Measurements from ENCODE around the gene CSRNP2. TPM values are rescaled to one million over a fixed set of nuclear protein-coding genes. Genes with fewer than 3 reads are reported as not detected.

The CSRNP2 gene
- total RNA-seq, 1 experiment from 2014 or later, result 33.7 TPM

DNA sequence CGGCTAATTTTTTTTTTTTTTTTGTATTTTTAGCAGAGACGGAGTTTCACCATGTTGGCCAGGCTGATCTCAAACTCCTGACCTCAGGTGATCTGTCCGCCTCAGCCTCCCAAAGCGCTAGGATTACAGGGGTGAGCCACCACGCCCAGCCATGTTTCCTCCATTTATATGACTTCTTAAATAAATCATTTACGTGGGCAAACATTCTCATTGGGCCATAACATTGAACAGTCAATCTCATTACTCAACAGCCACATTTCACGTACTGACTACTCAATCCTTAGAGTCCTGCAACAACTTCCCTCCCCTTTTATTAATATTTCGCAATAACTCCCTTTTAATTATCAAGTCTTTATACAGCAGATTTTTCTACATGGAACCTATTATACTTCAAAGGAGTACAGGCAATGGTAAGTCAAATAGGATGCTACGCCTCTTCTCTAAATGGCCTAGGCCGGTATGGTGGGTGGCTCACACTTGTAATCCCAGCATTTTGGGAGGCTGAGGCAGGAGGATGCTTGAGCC lies 7.4 kb upstream of the CSRNP2 start (continued):
- TF ChIP-seq, protein P1, sequence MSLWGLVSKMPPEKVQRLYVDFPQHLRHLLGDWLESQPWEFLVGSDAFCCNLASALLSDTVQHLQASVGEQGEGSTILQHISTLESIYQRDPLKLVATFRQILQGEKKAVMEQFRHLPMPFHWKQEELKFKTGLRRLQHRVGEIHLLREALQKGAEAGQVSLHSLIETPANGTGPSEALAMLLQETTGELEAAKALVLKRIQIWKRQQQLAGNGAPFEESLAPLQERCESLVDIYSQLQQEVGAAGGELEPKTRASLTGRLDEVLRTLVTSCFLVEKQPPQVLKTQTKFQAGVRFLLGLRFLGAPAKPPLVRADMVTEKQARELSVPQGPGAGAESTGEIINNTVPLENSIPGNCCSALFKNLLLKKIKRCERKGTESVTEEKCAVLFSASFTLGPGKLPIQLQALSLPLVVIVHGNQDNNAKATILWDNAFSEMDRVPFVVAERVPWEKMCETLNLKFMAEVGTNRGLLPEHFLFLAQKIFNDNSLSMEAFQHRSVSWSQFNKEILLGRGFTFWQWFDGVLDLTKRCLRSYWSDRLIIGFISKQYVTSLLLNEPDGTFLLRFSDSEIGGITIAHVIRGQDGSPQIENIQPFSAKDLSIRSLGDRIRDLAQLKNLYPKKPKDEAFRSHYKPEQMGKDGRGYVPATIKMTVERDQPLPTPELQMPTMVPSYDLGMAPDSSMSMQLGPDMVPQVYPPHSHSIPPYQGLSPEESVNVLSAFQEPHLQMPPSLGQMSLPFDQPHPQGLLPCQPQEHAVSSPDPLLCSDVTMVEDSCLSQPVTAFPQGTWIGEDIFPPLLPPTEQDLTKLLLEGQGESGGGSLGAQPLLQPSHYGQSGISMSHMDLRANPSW (CRISPR knock-in tag; conservative IDR thresholded peaks at IDR 0.05; ENCODE audit: low read depth), result no peak
- TF ChIP-seq, protein P2, sequence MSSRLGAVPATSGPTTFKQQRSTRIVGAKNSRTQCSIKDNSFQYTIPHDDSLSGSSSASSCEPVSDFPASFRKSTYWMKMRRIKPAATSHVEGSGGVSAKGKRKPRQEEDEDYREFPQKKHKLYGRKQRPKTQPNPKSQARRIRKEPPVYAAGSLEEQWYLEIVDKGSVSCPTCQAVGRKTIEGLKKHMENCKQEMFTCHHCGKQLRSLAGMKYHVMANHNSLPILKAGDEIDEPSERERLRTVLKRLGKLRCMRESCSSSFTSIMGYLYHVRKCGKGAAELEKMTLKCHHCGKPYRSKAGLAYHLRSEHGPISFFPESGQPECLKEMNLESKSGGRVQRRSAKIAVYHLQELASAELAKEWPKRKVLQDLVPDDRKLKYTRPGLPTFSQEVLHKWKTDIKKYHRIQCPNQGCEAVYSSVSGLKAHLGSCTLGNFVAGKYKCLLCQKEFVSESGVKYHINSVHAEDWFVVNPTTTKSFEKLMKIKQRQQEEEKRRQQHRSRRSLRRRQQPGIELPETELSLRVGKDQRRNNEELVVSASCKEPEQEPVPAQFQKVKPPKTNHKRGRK (CRISPR knock-in tag; IDR thresholded peaks at IDR 0.05; ENCODE audit: borderline replicate concordance), result no peak
- TF ChIP-seq ZNF121 (CRISPR knock-in tag; IDR thresholded peaks at IDR 0.05), result no peak
- TF ChIP-seq, protein P3, sequence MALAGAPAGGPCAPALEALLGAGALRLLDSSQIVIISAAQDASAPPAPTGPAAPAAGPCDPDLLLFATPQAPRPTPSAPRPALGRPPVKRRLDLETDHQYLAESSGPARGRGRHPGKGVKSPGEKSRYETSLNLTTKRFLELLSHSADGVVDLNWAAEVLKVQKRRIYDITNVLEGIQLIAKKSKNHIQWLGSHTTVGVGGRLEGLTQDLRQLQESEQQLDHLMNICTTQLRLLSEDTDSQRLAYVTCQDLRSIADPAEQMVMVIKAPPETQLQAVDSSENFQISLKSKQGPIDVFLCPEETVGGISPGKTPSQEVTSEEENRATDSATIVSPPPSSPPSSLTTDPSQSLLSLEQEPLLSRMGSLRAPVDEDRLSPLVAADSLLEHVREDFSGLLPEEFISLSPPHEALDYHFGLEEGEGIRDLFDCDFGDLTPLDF (CRISPR knock-in tag; IDR thresholded peaks at IDR 0.05), result no peak
- TF ChIP-seq FOXK1 (CRISPR knock-in tag; IDR thresholded peaks at IDR 0.05), result no peak

DNA sequence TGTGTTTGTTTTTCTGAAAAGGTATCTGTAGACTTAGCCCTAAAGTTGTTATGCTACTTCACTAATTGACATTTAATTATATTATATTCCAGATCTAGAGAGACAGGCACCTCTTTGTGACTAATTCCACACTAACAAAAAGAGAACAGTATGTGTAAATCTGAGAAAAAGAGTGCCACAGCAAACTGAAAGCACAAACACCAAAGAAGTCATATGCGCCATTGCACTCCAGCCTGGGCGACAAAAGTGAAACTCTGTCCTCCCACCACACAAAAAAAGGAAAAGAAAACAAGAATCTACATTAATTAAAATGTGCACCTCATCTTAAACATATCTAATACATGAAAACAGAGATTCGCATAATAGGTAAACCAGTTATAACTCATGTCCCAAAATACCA lies 4.4 kb upstream of the CSRNP2 start:
- DNase-seq (ENCODE audit: low spot score) (no peak), ATAC-seq (no peak)
- TF ChIP-seq ZNF232 (CRISPR knock-in tag; IDR thresholded peaks at IDR 0.05), result no peak
- TF ChIP-seq, protein P4, sequence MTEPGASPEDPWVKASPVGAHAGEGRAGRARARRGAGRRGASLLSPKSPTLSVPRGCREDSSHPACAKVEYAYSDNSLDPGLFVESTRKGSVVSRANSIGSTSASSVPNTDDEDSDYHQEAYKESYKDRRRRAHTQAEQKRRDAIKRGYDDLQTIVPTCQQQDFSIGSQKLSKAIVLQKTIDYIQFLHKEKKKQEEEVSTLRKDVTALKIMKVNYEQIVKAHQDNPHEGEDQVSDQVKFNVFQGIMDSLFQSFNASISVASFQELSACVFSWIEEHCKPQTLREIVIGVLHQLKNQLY (CRISPR knock-in tag; IDR thresholded peaks at IDR 0.05), result no peak
- TF ChIP-seq, protein P5, sequence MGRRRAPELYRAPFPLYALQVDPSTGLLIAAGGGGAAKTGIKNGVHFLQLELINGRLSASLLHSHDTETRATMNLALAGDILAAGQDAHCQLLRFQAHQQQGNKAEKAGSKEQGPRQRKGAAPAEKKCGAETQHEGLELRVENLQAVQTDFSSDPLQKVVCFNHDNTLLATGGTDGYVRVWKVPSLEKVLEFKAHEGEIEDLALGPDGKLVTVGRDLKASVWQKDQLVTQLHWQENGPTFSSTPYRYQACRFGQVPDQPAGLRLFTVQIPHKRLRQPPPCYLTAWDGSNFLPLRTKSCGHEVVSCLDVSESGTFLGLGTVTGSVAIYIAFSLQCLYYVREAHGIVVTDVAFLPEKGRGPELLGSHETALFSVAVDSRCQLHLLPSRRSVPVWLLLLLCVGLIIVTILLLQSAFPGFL (CRISPR knock-in tag; IDR thresholded peaks at IDR 0.05; ENCODE audit: borderline replicate concordance), result no peak
- no peak for TF ChIP-seq TEAD4 (CRISPR knock-in tag; IDR thresholded peaks at IDR 0.05)
- TF ChIP-seq CREM (CRISPR knock-in tag; IDR thresholded peaks at IDR 0.05), result no peak
- no peak for TF ChIP-seq NR3C1 (CRISPR knock-in tag; conservative IDR thresholded peaks at IDR 0.05; ENCODE audit: low read depth)
- TF ChIP-seq, protein P6, sequence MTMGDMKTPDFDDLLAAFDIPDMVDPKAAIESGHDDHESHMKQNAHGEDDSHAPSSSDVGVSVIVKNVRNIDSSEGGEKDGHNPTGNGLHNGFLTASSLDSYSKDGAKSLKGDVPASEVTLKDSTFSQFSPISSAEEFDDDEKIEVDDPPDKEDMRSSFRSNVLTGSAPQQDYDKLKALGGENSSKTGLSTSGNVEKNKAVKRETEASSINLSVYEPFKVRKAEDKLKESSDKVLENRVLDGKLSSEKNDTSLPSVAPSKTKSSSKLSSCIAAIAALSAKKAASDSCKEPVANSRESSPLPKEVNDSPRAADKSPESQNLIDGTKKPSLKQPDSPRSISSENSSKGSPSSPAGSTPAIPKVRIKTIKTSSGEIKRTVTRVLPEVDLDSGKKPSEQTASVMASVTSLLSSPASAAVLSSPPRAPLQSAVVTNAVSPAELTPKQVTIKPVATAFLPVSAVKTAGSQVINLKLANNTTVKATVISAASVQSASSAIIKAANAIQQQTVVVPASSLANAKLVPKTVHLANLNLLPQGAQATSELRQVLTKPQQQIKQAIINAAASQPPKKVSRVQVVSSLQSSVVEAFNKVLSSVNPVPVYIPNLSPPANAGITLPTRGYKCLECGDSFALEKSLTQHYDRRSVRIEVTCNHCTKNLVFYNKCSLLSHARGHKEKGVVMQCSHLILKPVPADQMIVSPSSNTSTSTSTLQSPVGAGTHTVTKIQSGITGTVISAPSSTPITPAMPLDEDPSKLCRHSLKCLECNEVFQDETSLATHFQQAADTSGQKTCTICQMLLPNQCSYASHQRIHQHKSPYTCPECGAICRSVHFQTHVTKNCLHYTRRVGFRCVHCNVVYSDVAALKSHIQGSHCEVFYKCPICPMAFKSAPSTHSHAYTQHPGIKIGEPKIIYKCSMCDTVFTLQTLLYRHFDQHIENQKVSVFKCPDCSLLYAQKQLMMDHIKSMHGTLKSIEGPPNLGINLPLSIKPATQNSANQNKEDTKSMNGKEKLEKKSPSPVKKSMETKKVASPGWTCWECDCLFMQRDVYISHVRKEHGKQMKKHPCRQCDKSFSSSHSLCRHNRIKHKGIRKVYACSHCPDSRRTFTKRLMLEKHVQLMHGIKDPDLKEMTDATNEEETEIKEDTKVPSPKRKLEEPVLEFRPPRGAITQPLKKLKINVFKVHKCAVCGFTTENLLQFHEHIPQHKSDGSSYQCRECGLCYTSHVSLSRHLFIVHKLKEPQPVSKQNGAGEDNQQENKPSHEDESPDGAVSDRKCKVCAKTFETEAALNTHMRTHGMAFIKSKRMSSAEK (CRISPR knock-in tag; IDR thresholded peaks at IDR 0.05; ENCODE audit: borderline replicate concordance), result no peak
- TF ChIP-seq, protein P7, sequence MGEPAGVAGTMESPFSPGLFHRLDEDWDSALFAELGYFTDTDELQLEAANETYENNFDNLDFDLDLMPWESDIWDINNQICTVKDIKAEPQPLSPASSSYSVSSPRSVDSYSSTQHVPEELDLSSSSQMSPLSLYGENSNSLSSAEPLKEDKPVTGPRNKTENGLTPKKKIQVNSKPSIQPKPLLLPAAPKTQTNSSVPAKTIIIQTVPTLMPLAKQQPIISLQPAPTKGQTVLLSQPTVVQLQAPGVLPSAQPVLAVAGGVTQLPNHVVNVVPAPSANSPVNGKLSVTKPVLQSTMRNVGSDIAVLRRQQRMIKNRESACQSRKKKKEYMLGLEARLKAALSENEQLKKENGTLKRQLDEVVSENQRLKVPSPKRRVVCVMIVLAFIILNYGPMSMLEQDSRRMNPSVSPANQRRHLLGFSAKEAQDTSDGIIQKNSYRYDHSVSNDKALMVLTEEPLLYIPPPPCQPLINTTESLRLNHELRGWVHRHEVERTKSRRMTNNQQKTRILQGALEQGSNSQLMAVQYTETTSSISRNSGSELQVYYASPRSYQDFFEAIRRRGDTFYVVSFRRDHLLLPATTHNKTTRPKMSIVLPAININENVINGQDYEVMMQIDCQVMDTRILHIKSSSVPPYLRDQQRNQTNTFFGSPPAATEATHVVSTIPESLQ (CRISPR knock-in tag; IDR thresholded peaks at IDR 0.05), result no peak
- POLR2A ChIA-PET, result no interaction called here
- H3K27me3 Mint-ChIP-seq (ENCODE audit: low read depth), result no peaks in the 10 kb centered on the region
- no peaks in the 10 kb centered on the region for H3K9me3 Mint-ChIP-seq
- no peaks in the 10 kb centered on the region for H3K36me3 Mint-ChIP-seq
- no peak overlapping the region for H3K27ac Mint-ChIP-seq
- CTCF ChIA-PET, result no interaction called here
- peaks cover 2% of the 10 kb centered on the region; the same call in 1 of the 2 replicates for H3K4me1 Mint-ChIP-seq
- no peak overlapping the region for H3K4me3 Mint-ChIP-seq
